A673 (cell line): ENCODE measurements around the gene PPP1R18. TPM values are rescaled to one million over a fixed set of nuclear protein-coding genes. Genes with fewer than 3 reads are reported as not detected.

ENCODE experiments used
- BruUV-seq: library from RNA; stranded (reverse); fragments of 400-500 nt; replicated peaks from 2 replicates; lab custom pipeline; 2021; lab: Mats Ljungman, UMichigan
- CTCF ChIA-PET: fragments of 300-600 bp; sonication (Branson Sonifier 250); formaldehyde crosslinking; loops from one replicate; lab custom pipeline; 2022; ENCODE audit warnings: antibody characterized with exemption; lab: Charles Lee
- POLR2A ChIA-PET: fragments of 300-600 bp; sonication (Branson Sonifier 250); formaldehyde crosslinking; loops from one replicate; lab custom pipeline; 2022; ENCODE audit warnings: antibody characterized with exemption; ENCODE audit not compliant: low non-redundant PET; lab: Charles Lee
- DNase-seq: peaks from one replicate; pipeline ENCODE4 v3.0.0-alpha.2; 2015; ENCODE audit warnings: low spot score
- H3K27ac ChIP-seq: fragments of 200-600 bp; sonication (generic); 2 replicates; pipeline ENCODE4 v1.5.1; 2016; ENCODE audit warnings: mixed run types, low read depth, mild to moderate bottlenecking, mixed read lengths, antibody characterized with exemption, low read length; ENCODE audit not compliant: poor library complexity, severe bottlenecking
- H3K27me3 ChIP-seq: fragments of 200-600 bp; sonication (generic); replicated peaks from 2 replicates; pipeline ENCODE4 v1.6.1; 2017; ENCODE audit warnings: mixed run types, low read depth, mild to moderate bottlenecking, mixed read lengths, antibody characterized with exemption, low read length; ENCODE audit not compliant: insufficient read depth, poor library complexity
- H3K36me3 ChIP-seq: fragments of 200-600 bp; sonication (generic); 2 replicates; pipeline ENCODE4 v1.6.1; 2016; ENCODE audit warnings: mixed run types, mild to moderate bottlenecking, mixed read lengths, antibody characterized with exemption, low read length; ENCODE audit not compliant: insufficient read depth, poor library complexity, severe bottlenecking
- H3K4me1 ChIP-seq: fragments of 200-600 bp; sonication (generic); 2 replicates; pipeline ENCODE4 v1.6.1; 2017; ENCODE audit warnings: mixed run types, mild to moderate bottlenecking, mixed read lengths, antibody characterized with exemption, low read length; ENCODE audit not compliant: insufficient read depth, poor library complexity, severe bottlenecking
- H3K4me3 ChIP-seq: fragments of 200-600 bp; sonication (generic); 2 replicates; pipeline ENCODE4 v1.5.1; 2016; ENCODE audit warnings: low read depth, mixed run types, mild to moderate bottlenecking, mixed read lengths, low read length; ENCODE audit not compliant: poor library complexity, severe bottlenecking
- H3K9me3 ChIP-seq: fragments of 200-600 bp; sonication (generic); 2 replicates; pipeline ENCODE4 v1.6.1; 2016; ENCODE audit warnings: mixed run types, low read depth, mild to moderate bottlenecking, mixed read lengths, antibody characterized with exemption, low read length; ENCODE audit not compliant: poor library complexity, severe bottlenecking
- EZH2 ChIP-seq: fragments of 200-600 bp; sonication (generic); IDR thresholded peaks from 2 replicates; pipeline ENCODE4 v1.6.1; 2017; ENCODE audit warnings: borderline replicate concordance, low read depth, mild to moderate bottlenecking, mixed read lengths, antibody characterized with exemption, low read length; ENCODE audit not compliant: poor library complexity, severe bottlenecking
- intact Hi-C: fragments of 100-400 bp; cut with micrococcal nuclease; formaldehyde crosslinking; loops from one replicate; pipeline ENCODE4 v1.10.0; 2022; ENCODE audit not compliant: unreplicated experiment
- total RNA-seq: library from RNA; stranded (reverse); gene quantifications from 2 replicates; pipeline ENCODE4 v1.2.3, GENCODE V29; 2021
- TF ChIP-seq, protein P1 (sequence below): fragments of 300-800, 200-600 bp; sonication (generic); conservative IDR thresholded peaks from 2 replicates; pipeline ENCODE4 v1.5.1; 2017; ENCODE audit warnings: low read depth, mild to moderate bottlenecking, antibody characterized with exemption, low read length, moderate library complexity, mixed read lengths

The PPP1R18 gene
- total RNA-seq, 1 experiment from 2014 or later: 50.3 TPM

DNA sequence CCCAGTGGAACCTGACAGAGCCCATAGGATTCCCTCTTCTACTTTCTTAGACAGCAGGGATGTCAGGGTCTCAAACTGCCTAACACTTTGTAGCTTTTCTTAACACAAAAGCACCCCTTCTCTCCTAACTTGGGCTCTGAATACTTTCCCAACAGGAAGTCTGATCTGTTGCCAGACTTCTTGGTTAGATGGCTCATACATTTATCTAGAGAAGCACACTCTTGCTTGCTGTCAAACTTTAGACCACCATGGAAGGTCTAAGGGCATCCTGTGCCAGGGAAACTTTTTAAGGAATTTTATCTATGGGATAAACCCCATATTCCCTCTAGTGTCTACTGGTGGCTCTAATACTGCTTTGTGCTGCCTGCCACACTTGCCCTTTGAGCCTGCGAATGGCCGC lies 42.8 kb downstream of the PPP1R18 start:
- ChIA-PET POLR2A (no interaction called here), CTCF (no interaction called here)
- Histone ChIP-seq H3K27ac (no peak overlapping the region), H3K4me1 (peaks cover 10% of the 10 kb centered on the region), H3K36me3 (peaks cover 33% of the 10 kb centered on the region), H3K9me3 (no peaks in the 10 kb centered on the region), H3K27me3 (no peaks in the 10 kb centered on the region), H3K4me3 (no peak overlapping the region)
- DNase-seq: no peak
- intact Hi-C loops: no loop called here
- no TSS peak for BruUV-seq
- TF ChIP-seq, protein P1, sequence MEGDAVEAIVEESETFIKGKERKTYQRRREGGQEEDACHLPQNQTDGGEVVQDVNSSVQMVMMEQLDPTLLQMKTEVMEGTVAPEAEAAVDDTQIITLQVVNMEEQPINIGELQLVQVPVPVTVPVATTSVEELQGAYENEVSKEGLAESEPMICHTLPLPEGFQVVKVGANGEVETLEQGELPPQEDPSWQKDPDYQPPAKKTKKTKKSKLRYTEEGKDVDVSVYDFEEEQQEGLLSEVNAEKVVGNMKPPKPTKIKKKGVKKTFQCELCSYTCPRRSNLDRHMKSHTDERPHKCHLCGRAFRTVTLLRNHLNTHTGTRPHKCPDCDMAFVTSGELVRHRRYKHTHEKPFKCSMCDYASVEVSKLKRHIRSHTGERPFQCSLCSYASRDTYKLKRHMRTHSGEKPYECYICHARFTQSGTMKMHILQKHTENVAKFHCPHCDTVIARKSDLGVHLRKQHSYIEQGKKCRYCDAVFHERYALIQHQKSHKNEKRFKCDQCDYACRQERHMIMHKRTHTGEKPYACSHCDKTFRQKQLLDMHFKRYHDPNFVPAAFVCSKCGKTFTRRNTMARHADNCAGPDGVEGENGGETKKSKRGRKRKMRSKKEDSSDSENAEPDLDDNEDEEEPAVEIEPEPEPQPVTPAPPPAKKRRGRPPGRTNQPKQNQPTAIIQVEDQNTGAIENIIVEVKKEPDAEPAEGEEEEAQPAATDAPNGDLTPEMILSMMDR: no peak
- TF ChIP-seq EZH2: no peak

DNA sequence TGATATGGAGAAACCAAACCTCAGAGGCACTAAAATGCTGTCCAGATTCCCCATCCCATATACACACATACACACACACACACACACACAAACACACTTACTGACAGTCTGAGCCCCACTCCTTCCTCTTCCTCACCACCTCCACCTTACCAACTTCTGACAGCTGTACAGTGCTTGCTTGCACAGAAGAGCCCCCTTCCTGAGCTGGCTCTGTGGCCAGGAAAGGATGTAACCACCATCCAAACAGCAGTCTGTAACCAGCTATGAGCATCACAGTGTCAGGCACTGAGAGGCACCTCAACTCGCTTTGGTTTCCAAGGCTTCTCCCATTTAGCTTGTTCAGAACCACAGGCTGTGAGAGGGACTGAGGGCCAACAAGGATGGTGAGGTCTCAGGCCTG lies 45.4 kb downstream of the PPP1R18 start:
- intact Hi-C loops: no loop called here
- BruUV-seq: no TSS peak
- H3K4me3 ChIP-seq: no peak overlapping the region
- H3K36me3 ChIP-seq: peaks cover 30% of the 10 kb centered on the region
- TF ChIP-seq EZH2: no peak
- TF ChIP-seq, protein P1: no peak
- no peaks in the 10 kb centered on the region for H3K9me3 ChIP-seq
- H3K27ac ChIP-seq: no peak overlapping the region
- ChIA-PET POLR2A (no interaction called here), CTCF (no interaction called here)
- no peaks in the 10 kb centered on the region for H3K27me3 ChIP-seq
- DNase-seq: no peak
- H3K4me1 ChIP-seq: no peaks in the 10 kb centered on the region

DNA sequence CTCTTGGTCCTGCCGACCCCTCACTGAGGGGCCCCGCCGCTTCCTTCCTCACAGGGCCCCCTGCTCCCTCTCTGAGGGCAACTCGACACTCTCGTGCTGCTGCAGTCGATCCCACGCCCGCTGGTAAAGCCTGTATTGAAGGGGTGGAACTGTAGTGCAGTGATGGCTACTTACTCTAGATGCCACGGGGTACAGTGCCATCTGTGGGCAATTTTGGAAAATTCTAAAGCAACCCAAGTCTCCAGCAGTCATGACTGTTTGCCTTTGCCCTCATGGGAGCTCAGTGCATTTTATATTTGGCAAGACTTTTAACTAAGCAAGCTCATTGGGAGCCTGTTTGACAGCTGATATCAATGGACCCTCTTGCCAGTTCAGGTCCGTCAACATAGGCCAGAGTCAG lies 46.0 kb downstream of the PPP1R18 start:
- POLR2A ChIA-PET: no interaction called here
- CTCF ChIA-PET: no interaction called here

More for the DNA sequence above, 46.0 kb downstream of the PPP1R18 start:
- no peak for DNase-seq
- Histone ChIP-seq H3K27me3 (no peaks in the 10 kb centered on the region), H3K9me3 (no peaks in the 10 kb centered on the region), H3K4me3 (no peak overlapping the region), H3K27ac (no peak overlapping the region), H3K4me1 (no peaks in the 10 kb centered on the region), H3K36me3 (peaks cover 24% of the 10 kb centered on the region)
- BruUV-seq: no TSS peak
- intact Hi-C loops: no loop called here
- no peak for TF ChIP-seq EZH2
- TF ChIP-seq, protein P1: no peak
